ENCODE data around the gene SCYL2.
"Not testable (repeated sequence)": the region's sequence is repeated elsewhere in the genome, so short reads cannot be mapped to it uniquely, and the experiment has no call there.

SCYL2 gene

DNA sequence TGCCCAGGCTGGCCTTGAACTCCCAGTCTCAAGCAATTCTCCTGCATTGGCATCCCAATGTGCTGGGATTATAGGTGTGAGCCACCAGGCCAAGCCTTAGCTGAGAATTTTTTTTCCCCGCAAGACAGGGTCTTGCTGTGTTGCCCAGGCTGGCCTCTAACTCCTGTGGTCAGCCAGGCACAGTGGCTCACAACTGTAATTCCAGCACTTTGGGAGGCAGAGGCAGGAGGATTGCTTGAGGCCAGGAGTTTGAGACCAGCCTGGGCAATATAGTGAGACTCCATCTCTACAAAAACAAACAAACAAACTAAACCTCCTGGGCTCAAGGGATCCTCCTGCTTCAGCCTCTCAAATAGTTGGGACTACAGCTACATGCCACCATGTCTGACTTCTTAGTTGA is 27.4 kb upstream of the SCYL2 start:
- Histone ChIP-seq H3K4me3 (ENCODE audit: low read length) (no peak overlapping the region), H3K36me3 (ENCODE audit: insufficient read depth, low read depth, low read length) (no peaks in the 10 kb centered on the region), H3K9ac (ENCODE audit: low read depth, low read length) (no peak overlapping the region), H3K4me1 (ENCODE audit: insufficient read depth, low read length) (no peaks in the 10 kb centered on the region), H3K9me3 (ENCODE audit: insufficient read depth, low read depth, low read length) (no peaks in the 10 kb centered on the region), H3K27ac (ENCODE audit: low read length) (no peak overlapping the region), H3K27me3 (ENCODE audit: insufficient read depth, low read length) (no peaks in the 10 kb centered on the region)

- H3K27ac ChIP-seq (ENCODE audit: low read length): no peak overlapping the region
- H3K36me3 ChIP-seq (ENCODE audit: insufficient read depth, low read depth, low read length): no peaks in the 10 kb centered on the region
- no peaks in the 10 kb centered on the region for H3K27me3 ChIP-seq (ENCODE audit: insufficient read depth, low read length)
- H3K9me3 ChIP-seq (ENCODE audit: insufficient read depth, low read depth, low read length): no peaks in the 10 kb centered on the region
- no peak overlapping the region for H3K9ac ChIP-seq (ENCODE audit: low read depth, low read length)
- H3K4me1 ChIP-seq (ENCODE audit: insufficient read depth, low read length): no peaks in the 10 kb centered on the region
- no peak overlapping the region for H3K4me3 ChIP-seq (ENCODE audit: low read length)
Observed at GRCh38 chr12:100243137-100243536, 23.8 kb upstream of the SCYL2 start.

DNA sequence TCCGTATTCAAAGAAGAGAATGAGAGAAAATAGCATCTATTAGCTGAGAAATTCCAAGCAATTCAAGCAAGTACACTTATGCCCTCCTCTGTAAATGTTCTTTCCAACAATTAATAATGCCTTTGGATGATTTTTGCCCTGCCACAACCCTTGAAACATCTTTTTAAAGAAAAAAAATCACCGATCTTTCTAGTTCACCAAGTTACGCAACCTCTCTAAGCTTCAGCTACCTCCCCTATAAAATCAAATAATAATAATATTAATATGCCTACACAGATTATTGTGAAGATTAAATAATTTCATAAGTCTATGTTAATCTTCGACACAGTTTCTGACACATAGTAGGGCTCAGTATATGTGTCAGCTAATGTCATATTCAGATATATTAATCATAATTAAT is 19.2 kb upstream of the SCYL2 start:
- no peak overlapping the region for H3K27ac ChIP-seq (ENCODE audit: low read length)
- no peak overlapping the region for H3K9ac ChIP-seq (ENCODE audit: low read depth, low read length)
- no peak overlapping the region for H3K4me3 ChIP-seq (ENCODE audit: low read length)
- no peaks in the 10 kb centered on the region for H3K27me3 ChIP-seq (ENCODE audit: insufficient read depth, low read length)
- no peaks in the 10 kb centered on the region for H3K9me3 ChIP-seq (ENCODE audit: insufficient read depth, low read depth, low read length)
- H3K36me3 ChIP-seq (ENCODE audit: insufficient read depth, low read depth, low read length): no peaks in the 10 kb centered on the region
- no peaks in the 10 kb centered on the region for H3K4me1 ChIP-seq (ENCODE audit: insufficient read depth, low read length)

- Histone ChIP-seq H3K4me1 (ENCODE audit: insufficient read depth, low read length) (no peaks in the 10 kb centered on the region), H3K27me3 (ENCODE audit: insufficient read depth, low read length) (no peaks in the 10 kb centered on the region), H3K4me3 (ENCODE audit: low read length) (no peak overlapping the region), H3K36me3 (ENCODE audit: insufficient read depth, low read depth, low read length) (no peaks in the 10 kb centered on the region), H3K9ac (ENCODE audit: low read depth, low read length) (no peak overlapping the region), H3K9me3 (ENCODE audit: insufficient read depth, low read depth, low read length) (no peaks in the 10 kb centered on the region), H3K27ac (ENCODE audit: low read length) (no peak overlapping the region)
Observed at GRCh38 chr12:100248886-100249285, 18.1 kb upstream of the SCYL2 start.

GRCh38 chr12:100249941-100250340 is 17.0 kb upstream of the SCYL2 start:
- H3K4me1 ChIP-seq (ENCODE audit: insufficient read depth, low read length): no peaks in the 10 kb centered on the region

DNA sequence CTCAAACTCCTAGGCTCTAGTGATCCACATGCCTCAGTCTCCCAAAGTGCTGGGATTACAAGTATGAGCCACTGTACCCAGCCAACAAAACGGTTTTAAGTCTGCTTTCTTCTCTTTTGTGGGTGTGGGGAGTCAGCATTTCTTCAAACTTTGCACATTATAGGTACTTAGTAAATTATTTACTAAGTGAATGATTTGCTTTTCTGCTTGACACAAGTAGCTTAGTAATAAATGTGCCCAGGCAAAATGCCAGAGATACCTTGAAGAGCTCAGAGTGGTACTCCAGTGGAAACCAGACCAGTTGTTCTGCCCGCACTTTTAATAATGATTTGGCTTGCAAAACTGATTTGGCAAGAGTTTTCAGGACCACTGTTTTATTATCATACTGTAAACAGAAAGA is 15.1 kb upstream of the SCYL2 start:
- Histone ChIP-seq H3K4me3 (ENCODE audit: low read length) (no peak overlapping the region), H3K27ac (ENCODE audit: low read length) (no peak overlapping the region), H3K9ac (ENCODE audit: low read depth, low read length) (no peak overlapping the region), H3K27me3 (ENCODE audit: insufficient read depth, low read length) (no peaks in the 10 kb centered on the region), H3K36me3 (ENCODE audit: insufficient read depth, low read depth, low read length) (no peaks in the 10 kb centered on the region), H3K4me1 (ENCODE audit: insufficient read depth, low read length) (no peaks in the 10 kb centered on the region), H3K9me3 (ENCODE audit: insufficient read depth, low read depth, low read length) (no peaks in the 10 kb centered on the region)

More at GRCh38 chr12:100249941-100250340, 17.0 kb upstream of the SCYL2 start:
- H3K36me3 ChIP-seq (ENCODE audit: insufficient read depth, low read depth, low read length): no peaks in the 10 kb centered on the region
- H3K4me3 ChIP-seq (ENCODE audit: low read length): no peak overlapping the region
- no peaks in the 10 kb centered on the region for H3K9me3 ChIP-seq (ENCODE audit: insufficient read depth, low read depth, low read length)
- H3K27me3 ChIP-seq (ENCODE audit: insufficient read depth, low read length): no peaks in the 10 kb centered on the region
- no peak overlapping the region for H3K9ac ChIP-seq (ENCODE audit: low read depth, low read length)
- H3K27ac ChIP-seq (ENCODE audit: low read length): no peak overlapping the region

DNA sequence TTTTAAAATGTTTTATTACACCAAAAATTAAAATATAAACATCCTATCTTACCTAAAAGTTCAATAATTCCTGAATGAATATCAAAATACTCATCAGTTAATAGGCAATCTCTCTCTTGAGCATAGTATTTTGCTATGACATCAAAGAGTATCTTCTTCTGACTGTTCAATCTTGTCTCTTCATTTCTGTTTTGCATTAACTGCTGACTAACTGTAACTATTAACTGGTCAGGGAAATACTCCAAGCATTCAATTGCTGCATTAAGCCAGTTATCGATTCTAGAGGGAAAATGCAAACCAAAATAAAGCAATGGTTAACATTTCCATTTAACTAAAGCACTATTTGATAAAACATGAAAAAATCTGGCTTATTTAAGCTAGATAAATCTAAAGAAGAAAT is 13.5 kb upstream of the SCYL2 start:
- Histone ChIP-seq H3K9me3 (ENCODE audit: insufficient read depth, low read depth, low read length) (no peaks in the 10 kb centered on the region), H3K4me1 (ENCODE audit: insufficient read depth, low read length) (no peaks in the 10 kb centered on the region), H3K4me3 (ENCODE audit: low read length) (no peak overlapping the region), H3K9ac (ENCODE audit: low read depth, low read length) (no peak overlapping the region), H3K36me3 (ENCODE audit: insufficient read depth, low read depth, low read length) (no peaks in the 10 kb centered on the region), H3K27me3 (ENCODE audit: insufficient read depth, low read length) (no peaks in the 10 kb centered on the region), H3K27ac (ENCODE audit: low read length) (no peak overlapping the region)

DNA sequence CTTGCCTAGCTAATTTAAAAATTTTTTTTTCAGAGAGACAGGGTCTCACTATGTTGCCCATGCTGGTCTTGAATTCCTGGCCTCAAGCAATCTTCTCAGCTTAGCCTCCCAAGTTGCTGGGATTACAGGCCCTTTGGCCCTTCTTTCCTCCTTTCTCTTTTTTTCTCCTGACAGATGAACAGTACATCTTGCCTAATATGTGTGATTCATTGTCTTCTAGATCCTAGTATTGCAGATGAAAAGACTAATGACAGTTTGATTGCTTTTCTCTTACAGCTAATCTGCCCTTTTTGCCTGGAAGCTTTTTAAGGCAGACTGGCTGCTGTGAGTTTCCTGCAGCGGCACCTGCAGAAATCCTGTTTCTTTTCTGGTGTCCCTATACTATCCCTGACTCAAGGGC is 12.1 kb upstream of the SCYL2 start:
- H3K27ac ChIP-seq (ENCODE audit: low read length): no peak overlapping the region
- no peaks in the 10 kb centered on the region for H3K27me3 ChIP-seq (ENCODE audit: insufficient read depth, low read length)
- no peak overlapping the region for H3K4me3 ChIP-seq (ENCODE audit: low read length)
- no peak overlapping the region for H3K9ac ChIP-seq (ENCODE audit: low read depth, low read length)
- H3K36me3 ChIP-seq (ENCODE audit: insufficient read depth, low read depth, low read length): no peaks in the 10 kb centered on the region
- no peaks in the 10 kb centered on the region for H3K4me1 ChIP-seq (ENCODE audit: insufficient read depth, low read length)
- no peaks in the 10 kb centered on the region for H3K9me3 ChIP-seq (ENCODE audit: insufficient read depth, low read depth, low read length)

GRCh38 chr12:100258127-100258526 is 8.8 kb upstream of the SCYL2 start:
- no peak overlapping the region for H3K9ac ChIP-seq (ENCODE audit: low read depth, low read length)
- H3K4me3 ChIP-seq (ENCODE audit: low read length): no peak overlapping the region
- H3K27me3 ChIP-seq (ENCODE audit: insufficient read depth, low read length): no peaks in the 10 kb centered on the region
- no peaks in the 10 kb centered on the region for H3K9me3 ChIP-seq (ENCODE audit: insufficient read depth, low read depth, low read length)
- H3K27ac ChIP-seq (ENCODE audit: low read length): no peak overlapping the region
- H3K4me1 ChIP-seq (ENCODE audit: insufficient read depth, low read length): no peaks in the 10 kb centered on the region
- H3K36me3 ChIP-seq (ENCODE audit: insufficient read depth, low read depth, low read length): no peaks in the 10 kb centered on the region

- H3K27me3 ChIP-seq (ENCODE audit: insufficient read depth, low read length): no peaks in the 10 kb centered on the region
- H3K4me3 ChIP-seq (ENCODE audit: low read length): no peak overlapping the region
- H3K27ac ChIP-seq (ENCODE audit: low read length): no peak overlapping the region
- no peaks in the 10 kb centered on the region for H3K36me3 ChIP-seq (ENCODE audit: insufficient read depth, low read depth, low read length)
- H3K4me1 ChIP-seq (ENCODE audit: insufficient read depth, low read length): no peaks in the 10 kb centered on the region; the same call in 1 of the 2 replicates
- H3K9me3 ChIP-seq (ENCODE audit: insufficient read depth, low read depth, low read length): no peaks in the 10 kb centered on the region
- H3K9ac ChIP-seq (ENCODE audit: low read depth, low read length): no peak overlapping the region
Observed at GRCh38 chr12:100263131-100263530, 3.8 kb upstream of the SCYL2 start.

GRCh38 chr12:100265107-100265506 is 1.9 kb upstream of the SCYL2 start:
- not testable (repeated sequence) for H3K9me3 ChIP-seq (ENCODE audit: insufficient read depth, low read depth, low read length); H3K27ac ChIP-seq (ENCODE audit: low read length); H3K4me1 ChIP-seq (ENCODE audit: insufficient read depth, low read length); H3K36me3 ChIP-seq (ENCODE audit: insufficient read depth, low read depth, low read length); H3K9ac ChIP-seq (ENCODE audit: low read depth, low read length); H3K27me3 ChIP-seq (ENCODE audit: insufficient read depth, low read length); H3K4me3 ChIP-seq (ENCODE audit: low read length)

GRCh38 chr12:100265732-100266584 is 1.0 kb upstream of the SCYL2 start:
- Histone ChIP-seq H3K27ac (ENCODE audit: low read length) (peak overlapping the region; percentile 83), H3K9ac (ENCODE audit: low read depth, low read length) (peak overlapping the region; percentile 92; the same call in 1 of the 2 replicates), H3K4me1 (ENCODE audit: insufficient read depth, low read length) (peaks cover 6% of the 10 kb centered on the region; the same call in 1 of the 2 replicates), H3K4me3 (ENCODE audit: low read length) (peak overlapping the region; percentile 98), H3K27me3 (ENCODE audit: insufficient read depth, low read length) (no peaks in the 10 kb centered on the region), H3K9me3 (ENCODE audit: insufficient read depth, low read depth, low read length) (no peaks in the 10 kb centered on the region), H3K36me3 (ENCODE audit: insufficient read depth, low read depth, low read length) (no peaks in the 10 kb centered on the region)
